GM21381 (cell line): ENCODE measurements around the gene ST3GAL2.
"Not testable (repeated sequence)": the region's sequence is repeated elsewhere in the genome, so short reads cannot be mapped to it uniquely, and the experiment has no call there.

ENCODE experiments used
- ATAC-seq: cut with Tn5 transposase; IDR thresholded peaks from one replicate; pipeline ENCODE4 v1.9.1; 2021; ENCODE audit warnings: mild to moderate bottlenecking, moderate library complexity; ENCODE audit not compliant: unreplicated experiment

The ST3GAL2 gene

DNA sequence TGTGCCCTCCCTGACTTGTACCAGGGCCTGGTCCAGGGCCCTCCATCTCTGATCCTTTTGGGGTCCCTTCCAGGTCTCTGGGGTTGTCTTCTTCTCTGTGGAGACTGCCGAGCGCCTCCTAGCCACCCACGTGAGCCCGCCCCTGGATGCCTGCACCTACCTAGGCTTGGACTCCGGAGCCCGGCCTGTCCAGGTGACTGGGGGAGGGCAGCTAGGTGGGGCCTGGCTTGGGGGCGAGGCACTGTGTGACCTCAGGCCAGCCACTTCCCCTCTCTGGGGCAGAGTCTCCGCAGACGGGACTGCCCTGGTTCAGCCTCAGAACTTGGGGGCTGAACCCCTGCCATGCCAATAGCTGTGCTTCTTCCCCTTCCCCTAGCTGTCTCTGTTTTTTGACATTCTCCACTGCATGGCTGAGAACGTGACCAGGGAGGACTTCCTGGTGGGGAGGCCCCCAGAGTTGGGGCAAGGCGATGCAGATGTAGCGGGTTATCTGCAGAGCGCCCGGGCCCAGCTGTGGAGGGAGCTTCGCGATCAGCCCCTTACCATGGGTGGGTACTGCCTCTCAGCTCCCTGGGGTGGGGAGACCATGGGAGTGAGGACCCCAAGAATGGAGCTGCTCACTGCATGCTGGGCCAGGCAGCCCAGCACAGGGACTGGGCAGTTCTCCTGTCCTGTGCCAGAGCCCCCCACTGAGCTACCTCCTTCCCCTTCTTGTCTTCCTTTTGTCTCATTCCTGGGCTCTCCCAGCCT lies 30.1 kb upstream of the ST3GAL2 start:
- ATAC-seq: no peak

GRCh38 chr16:70467608-70468007 lies 28.7 kb upstream of the ST3GAL2 start:
- no peak for ATAC-seq

GRCh38 chr16:70467113-70467512 lies 28.2 kb upstream of the ST3GAL2 start:
- no peak for ATAC-seq

GRCh38 chr16:70466805-70467076 lies 27.8 kb upstream of the ST3GAL2 start:
- ATAC-seq: no peak

GRCh38 chr16:70465999-70466804 lies 27.3 kb upstream of the ST3GAL2 start:
- ATAC-seq: no peak

GRCh38 chr16:70463235-70463634 lies 24.3 kb upstream of the ST3GAL2 start:
- no peak for ATAC-seq

DNA sequence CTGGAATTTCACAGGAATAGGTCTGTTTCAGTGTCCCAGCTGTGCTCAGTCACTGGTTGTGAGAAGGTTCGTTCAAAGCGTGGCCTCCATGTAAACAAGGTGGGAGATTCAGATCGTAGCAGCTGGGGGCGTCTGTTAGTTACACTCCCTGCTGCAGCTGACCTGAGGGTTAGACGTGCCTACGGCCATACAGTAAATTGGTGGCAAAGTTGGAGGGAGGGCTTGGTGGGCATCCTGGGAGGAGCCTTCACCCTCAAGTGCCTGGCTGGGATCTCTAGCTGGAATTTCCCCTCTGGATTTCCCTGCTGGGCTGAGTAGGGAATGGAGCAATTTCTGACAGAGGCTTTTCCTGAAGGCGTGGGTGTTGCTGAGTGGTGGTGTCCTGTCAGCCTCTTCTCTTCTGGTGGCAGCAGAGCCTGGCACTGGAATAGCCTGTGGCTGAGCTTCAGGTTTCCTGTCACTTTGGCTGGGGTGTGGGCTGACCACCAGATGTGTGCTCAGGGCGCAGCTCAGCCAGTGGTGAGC lies 21.9 kb upstream of the ST3GAL2 start:
- no peak for ATAC-seq

DNA sequence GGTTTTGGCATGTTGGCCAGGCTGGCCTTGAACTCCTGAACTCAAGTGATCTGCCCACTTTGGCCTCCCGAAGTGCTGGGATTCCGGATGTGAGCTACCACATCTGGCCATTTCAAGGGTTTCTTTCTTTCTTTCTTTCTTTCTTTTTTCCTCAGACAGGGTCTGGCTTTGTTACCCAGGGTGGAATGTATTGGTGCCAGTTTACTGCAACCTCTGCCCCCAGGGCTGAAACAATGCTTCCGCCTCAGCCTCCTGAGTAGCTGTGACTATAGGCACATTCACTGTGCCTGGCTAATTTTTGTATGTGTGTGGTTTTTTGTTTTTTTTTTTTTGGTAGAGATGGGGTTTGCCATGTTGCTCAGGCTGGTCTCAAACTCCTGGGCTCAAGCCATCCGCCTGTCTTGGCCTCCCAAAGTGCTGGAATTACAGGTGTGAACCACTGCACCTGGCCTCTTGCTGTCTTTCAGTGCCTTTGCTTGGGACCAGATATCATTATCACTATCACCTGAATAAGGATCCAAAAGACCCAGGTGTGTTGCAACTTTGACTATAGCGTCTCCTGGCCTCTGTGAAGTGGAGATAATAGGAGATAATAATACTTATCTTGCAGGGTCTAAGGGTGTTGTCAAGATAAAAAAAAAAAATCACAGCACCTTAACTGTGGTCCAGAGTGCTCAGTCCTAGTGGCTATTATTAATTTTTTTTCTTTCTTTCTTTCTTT lies 18.7 kb upstream of the ST3GAL2 start:
- ATAC-seq: no peak

DNA sequence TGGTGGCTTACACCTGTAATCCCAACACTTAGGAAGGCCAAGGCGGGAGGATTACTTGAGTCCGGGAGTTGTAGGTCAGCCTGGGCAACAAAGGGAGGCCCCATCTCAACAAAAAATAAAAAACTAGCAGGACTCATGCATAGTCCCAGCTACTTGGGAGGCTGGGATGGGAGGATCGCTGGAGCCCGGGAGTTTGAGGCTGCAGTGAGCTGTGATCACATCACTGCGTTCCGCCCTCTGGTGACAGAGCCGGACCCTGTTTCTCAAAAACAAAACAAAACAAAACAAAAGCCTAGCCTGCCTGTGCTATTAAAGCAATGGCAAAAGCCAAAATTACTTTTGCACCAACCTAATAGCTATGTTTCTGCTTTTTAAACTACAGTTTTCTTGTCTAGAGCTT lies 17.0 kb upstream of the ST3GAL2 start:
- no peak for ATAC-seq

- ATAC-seq: peak; percentile 95
These were observed 15.5 kb upstream of the ST3GAL2 start, which contains the start of gene FCSK for GRCh38 chr16:70454222-70455034. Gene FCSK (plus strand): TSS chr16:70454595. CDS start chr16:70463191, 8,596 bp downstream.

GRCh38 chr16:70453892-70454221 lies 15.0 kb upstream of the ST3GAL2 start:
- ATAC-seq: no peak

DNA sequence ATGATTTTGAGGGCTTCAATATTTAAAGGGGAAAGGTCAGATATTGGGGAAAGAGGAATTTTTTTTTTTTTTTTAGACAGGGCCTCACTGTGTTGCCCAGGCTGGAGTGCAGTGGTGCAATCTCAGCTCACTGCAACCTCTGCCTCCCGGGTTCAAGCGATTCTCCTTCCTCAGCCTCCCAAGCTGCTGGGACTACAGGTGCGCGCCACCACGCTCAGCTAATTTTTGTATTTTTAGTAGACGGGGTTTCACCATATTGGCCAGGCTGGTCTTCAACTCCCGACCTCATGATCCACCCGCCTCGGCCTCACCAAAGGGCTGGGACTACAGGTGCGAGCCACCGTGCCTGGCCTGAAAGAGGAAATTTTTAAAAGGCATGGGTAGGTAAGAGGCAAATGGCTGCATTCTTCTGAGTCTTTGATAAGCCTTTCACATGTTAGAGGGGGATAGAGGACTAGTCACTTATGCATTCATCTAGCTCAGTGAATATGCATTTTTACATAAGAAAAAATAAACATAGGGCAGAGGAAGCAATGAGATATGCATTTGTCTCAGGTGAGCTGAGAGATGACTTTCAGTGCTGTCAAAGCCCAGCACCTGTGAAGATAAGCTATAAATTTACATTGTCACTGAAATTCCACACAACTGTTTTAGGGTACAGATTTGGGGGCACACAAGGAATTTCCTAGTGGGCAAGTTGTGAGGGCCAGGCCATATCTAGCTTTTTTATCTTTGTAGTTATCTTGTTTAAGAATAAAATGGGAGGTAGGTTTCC lies 14.4 kb upstream of the ST3GAL2 start:
- ATAC-seq: no peak

GRCh38 chr16:70451004-70451340 lies 12.1 kb upstream of the ST3GAL2 start:
- ATAC-seq: not testable (repeated sequence)

- not testable (repeated sequence) for ATAC-seq
These were observed 11.5 kb upstream of the ST3GAL2 start for GRCh38 chr16:70450142-70451003.

- no peak for ATAC-seq
These were observed 9.2 kb upstream of the ST3GAL2 start for GRCh38 chr16:70448075-70448474.

GRCh38 chr16:70444249-70445063 lies 5.6 kb upstream of the ST3GAL2 start:
- ATAC-seq: no peak

DNA sequence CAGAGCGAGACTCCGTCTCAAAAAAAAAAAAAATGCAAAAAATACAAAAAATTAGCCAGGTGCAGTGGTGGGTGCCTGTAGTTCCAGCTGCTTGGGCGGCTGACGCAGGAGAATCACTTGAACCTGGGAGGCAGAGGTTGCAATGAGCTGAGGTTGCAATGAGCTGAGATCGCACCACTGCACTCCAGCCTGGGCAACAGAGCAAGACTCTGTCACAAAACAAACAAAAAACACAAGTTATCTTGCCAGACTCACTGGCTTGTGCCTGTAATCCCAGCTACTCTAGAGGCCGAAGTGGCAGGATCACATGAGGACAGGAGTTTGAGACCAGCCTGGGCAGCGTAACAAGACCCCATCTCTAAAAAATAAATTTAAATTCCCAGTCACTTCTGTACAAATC lies 3.4 kb upstream of the ST3GAL2 start:
- ATAC-seq: no peak

- ATAC-seq: no peak
These were observed 2.6 kb upstream of the ST3GAL2 start for GRCh38 chr16:70441406-70441990.
